Right atrium auricular region (tissue), 2 donors: ENCODE measurements around the gene NMUR1. TPM values are rescaled to one million over a fixed set of nuclear protein-coding genes. Genes with fewer than 3 reads are reported as not detected.
A peak's percentile ranks its signal among the peaks of the same experiment; 100 is the strongest.

ENCODE experiments used
- DNase-seq: peaks from one replicate; pipeline ENCODE4 v3.0.0-alpha.2; 2019; ENCODE audit warnings: low spot score
- H3K27ac ChIP-seq, 2 donors: fragments of 200-600 bp; sonication (generic); 1 replicate in 1 of 2; 2 replicates in 1 of 2; pipeline ENCODE4 v1.5.1; 2016 to 2019
- H3K27me3 ChIP-seq, 2 donors: fragments of 200-600 bp; sonication (generic); one replicate each; pipeline versions ENCODE4 v1.5.1 to v1.6.0; 2017 to 2019
- H3K36me3 ChIP-seq: fragments of 200-600 bp; sonication (generic); one replicate; pipeline ENCODE4 v1.5.1; 2016
- H3K4me1 ChIP-seq, 2 donors: fragments of 200-600 bp; sonication (generic); one replicate each; pipeline versions ENCODE4 v1.5.1 to v1.6.0; 2017 to 2019
- H3K4me3 ChIP-seq, 2 donors: fragments of 200-600 bp; sonication (generic); 1 replicate in 1 of 2; 2 replicates in 1 of 2; pipeline ENCODE4 v1.5.1; 2017 to 2019; ENCODE audit warnings: mild to moderate bottlenecking in 1 of 2, moderate library complexity in 1 of 2
- H3K9me3 ChIP-seq, 2 donors: fragments of 200-600 bp; sonication (generic); one replicate each; pipeline ENCODE4 v1.5.1; 2019
- CTCF ChIP-seq, 2 donors: fragments of 200-600 bp; sonication (generic); IDR thresholded peaks; one replicate each; pipeline ENCODE4 v1.5.1; 2019; ENCODE audit warnings: antibody characterized with exemption in 2 of 2
- total RNA-seq, 2 donors: library from RNA; depleted of rRNA; stranded (reverse); fragments of >200 nt; gene quantifications; one replicate each; pipeline ENCODE4 v1.1.0, GENCODE V29; 2016

The NMUR1 gene
- total RNA-seq, 2 donors from 2014 or later: 0.67 to 0.93 TPM

GRCh38 chr2:231514951-231515297, 15.3 kb downstream of the NMUR1 start:
- Histone ChIP-seq H3K9me3 (no peaks in the 10 kb centered on the region), H3K27ac (peak overlapping the region; percentile 83 to 96), H3K4me3 (peak overlapping the region; percentile 67 to 69), H3K36me3 (no peaks in the 10 kb centered on the region), H3K4me1 (no peaks in the 10 kb centered on the region), H3K27me3 (no peaks in the 10 kb centered on the region)
- DNase-seq: no peak
- TF ChIP-seq CTCF (IDR thresholded peaks at IDR 0.05): no peak

GRCh38 chr2:231514225-231514950, 15.9 kb downstream of the NMUR1 start:
- peak overlapping the region; percentile 83 to 96 for H3K27ac ChIP-seq
- no peaks in the 10 kb centered on the region for H3K4me1 ChIP-seq
- no peak for TF ChIP-seq CTCF (IDR thresholded peaks at IDR 0.05)
- H3K4me3 ChIP-seq: peak overlapping the region; percentile 67 to 69
- H3K9me3 ChIP-seq: no peaks in the 10 kb centered on the region
- H3K36me3 ChIP-seq: no peaks in the 10 kb centered on the region
- DNase-seq: peak; percentile 99
- H3K27me3 ChIP-seq: no peaks in the 10 kb centered on the region

GRCh38 chr2:231513746-231514224, 16.5 kb downstream of the NMUR1 start:
- peak overlapping the region; percentile 67 to 69 for H3K4me3 ChIP-seq
- no peak for TF ChIP-seq CTCF (IDR thresholded peaks at IDR 0.05)
- peak overlapping the region; percentile 83 to 96 for H3K27ac ChIP-seq
- no peak for DNase-seq
- H3K4me1 ChIP-seq: no peaks in the 10 kb centered on the region
- H3K27me3 ChIP-seq: no peaks in the 10 kb centered on the region
- no peaks in the 10 kb centered on the region for H3K36me3 ChIP-seq
- no peaks in the 10 kb centered on the region for H3K9me3 ChIP-seq

GRCh38 chr2:231512222-231512621, 18.0 kb downstream of the NMUR1 start:
- no peaks in the 10 kb centered on the region for H3K36me3 ChIP-seq
- peak overlapping the region in 1 of 2 donors; percentile 96 for H3K27ac ChIP-seq
- no peak for TF ChIP-seq CTCF (IDR thresholded peaks at IDR 0.05)
- no peak overlapping the region for H3K4me3 ChIP-seq
- DNase-seq: peak; percentile 54
- no peaks in the 10 kb centered on the region for H3K4me1 ChIP-seq
- H3K9me3 ChIP-seq: no peaks in the 10 kb centered on the region
- no peaks in the 10 kb centered on the region for H3K27me3 ChIP-seq

- H3K27ac ChIP-seq: no peak overlapping the region
- no peak for DNase-seq
- H3K4me3 ChIP-seq: no peak overlapping the region
- no peaks in the 10 kb centered on the region for H3K9me3 ChIP-seq
- TF ChIP-seq CTCF (IDR thresholded peaks at IDR 0.05): no peak
- H3K4me1 ChIP-seq: no peaks in the 10 kb centered on the region
- no peaks in the 10 kb centered on the region for H3K27me3 ChIP-seq
- H3K36me3 ChIP-seq: no peaks in the 10 kb centered on the region
Measured at GRCh38 chr2:231503766-231504165, 26.5 kb downstream of the NMUR1 start.

GRCh38 chr2:231502596-231502995, 27.6 kb downstream of the NMUR1 start:
- no peak for DNase-seq
- Histone ChIP-seq H3K27me3 (no peaks in the 10 kb centered on the region), H3K4me3 (no peak overlapping the region), H3K4me1 (no peaks in the 10 kb centered on the region), H3K36me3 (no peaks in the 10 kb centered on the region), H3K9me3 (no peaks in the 10 kb centered on the region), H3K27ac (no peak overlapping the region)
- TF ChIP-seq CTCF (IDR thresholded peaks at IDR 0.05): no peak
